ENCODE results near the gene TRIL. TPM values are rescaled to one million over a fixed set of nuclear protein-coding genes. Genes with fewer than 3 reads are reported as not detected.

The TRIL gene
- total RNA-seq, 1 experiment from 2014 or later, result not detected

DNA sequence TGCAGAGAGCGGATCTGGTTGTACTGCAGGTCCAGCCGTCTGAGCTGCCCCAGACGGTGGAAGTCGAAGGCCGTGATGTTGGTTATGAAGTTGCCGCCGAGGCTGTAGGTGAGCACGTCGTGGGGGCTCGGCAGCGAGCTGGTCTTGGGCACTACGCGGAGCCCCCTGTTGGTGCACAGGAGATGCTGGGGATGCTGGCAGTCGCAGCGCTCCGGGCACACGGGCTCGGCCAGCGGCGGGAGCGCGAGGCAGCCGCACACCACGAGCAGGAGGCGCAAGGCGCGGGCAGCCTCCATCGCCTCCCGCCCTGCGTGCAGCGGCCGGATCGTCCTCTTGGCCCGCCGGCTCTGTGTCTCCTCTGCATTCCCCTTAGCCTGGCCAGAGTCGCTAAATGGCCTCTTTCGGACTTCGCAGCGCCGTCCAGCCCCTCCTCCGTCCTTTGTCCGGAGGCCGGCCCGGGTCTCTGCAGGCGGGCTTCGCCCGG, 337 bp downstream of the TRIL start:
- Histone ChIP-seq H3K27ac (no peak overlapping the region), H4K20me1 (ENCODE audit: insufficient read depth) (no peaks in the 10 kb centered on the region), H3K9me3 (ENCODE audit: insufficient read depth, low read depth) (peaks cover 5% of the 10 kb centered on the region; the same call in 1 of the 2 replicates), H3K9me2 (ENCODE audit: insufficient read depth) (no peaks in the 10 kb centered on the region), H3K36me3 (ENCODE audit: low read depth) (no peaks in the 10 kb centered on the region), H3K79me2 (ENCODE audit: low read depth) (no peaks in the 10 kb centered on the region), H3K27me3 (ENCODE audit: insufficient read depth, low read depth) (no peaks in the 10 kb centered on the region), H3F3A (ENCODE audit: insufficient read depth, low read depth) (no peaks in the 10 kb centered on the region), H2AFZ (no peak overlapping the region), H3K4me3 (no peak overlapping the region), H3K4me1 (replicated peaks; ENCODE audit: insufficient read depth) (peaks cover 14% of the 10 kb centered on the region), H3K4me2 (no peak overlapping the region)
- POLR2A ChIA-PET (ENCODE audit: unreplicated experiment), result no interaction called here
- no peak for DNase-seq
- intact Hi-C loops (cut with micrococcal nuclease; ENCODE audit: unreplicated experiment), result no loop called here
- CTCF ChIA-PET, result no interaction called here
- no peak for TF ChIP-seq EZH2 (IDR thresholded peaks at IDR 0.05; ENCODE audit: low read depth)
- TF ChIP-seq, protein P1, sequence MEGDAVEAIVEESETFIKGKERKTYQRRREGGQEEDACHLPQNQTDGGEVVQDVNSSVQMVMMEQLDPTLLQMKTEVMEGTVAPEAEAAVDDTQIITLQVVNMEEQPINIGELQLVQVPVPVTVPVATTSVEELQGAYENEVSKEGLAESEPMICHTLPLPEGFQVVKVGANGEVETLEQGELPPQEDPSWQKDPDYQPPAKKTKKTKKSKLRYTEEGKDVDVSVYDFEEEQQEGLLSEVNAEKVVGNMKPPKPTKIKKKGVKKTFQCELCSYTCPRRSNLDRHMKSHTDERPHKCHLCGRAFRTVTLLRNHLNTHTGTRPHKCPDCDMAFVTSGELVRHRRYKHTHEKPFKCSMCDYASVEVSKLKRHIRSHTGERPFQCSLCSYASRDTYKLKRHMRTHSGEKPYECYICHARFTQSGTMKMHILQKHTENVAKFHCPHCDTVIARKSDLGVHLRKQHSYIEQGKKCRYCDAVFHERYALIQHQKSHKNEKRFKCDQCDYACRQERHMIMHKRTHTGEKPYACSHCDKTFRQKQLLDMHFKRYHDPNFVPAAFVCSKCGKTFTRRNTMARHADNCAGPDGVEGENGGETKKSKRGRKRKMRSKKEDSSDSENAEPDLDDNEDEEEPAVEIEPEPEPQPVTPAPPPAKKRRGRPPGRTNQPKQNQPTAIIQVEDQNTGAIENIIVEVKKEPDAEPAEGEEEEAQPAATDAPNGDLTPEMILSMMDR (conservative IDR thresholded peaks at IDR 0.05), result no peak
- BruUV-seq (replicated peaks), result no TSS peak

DNA sequence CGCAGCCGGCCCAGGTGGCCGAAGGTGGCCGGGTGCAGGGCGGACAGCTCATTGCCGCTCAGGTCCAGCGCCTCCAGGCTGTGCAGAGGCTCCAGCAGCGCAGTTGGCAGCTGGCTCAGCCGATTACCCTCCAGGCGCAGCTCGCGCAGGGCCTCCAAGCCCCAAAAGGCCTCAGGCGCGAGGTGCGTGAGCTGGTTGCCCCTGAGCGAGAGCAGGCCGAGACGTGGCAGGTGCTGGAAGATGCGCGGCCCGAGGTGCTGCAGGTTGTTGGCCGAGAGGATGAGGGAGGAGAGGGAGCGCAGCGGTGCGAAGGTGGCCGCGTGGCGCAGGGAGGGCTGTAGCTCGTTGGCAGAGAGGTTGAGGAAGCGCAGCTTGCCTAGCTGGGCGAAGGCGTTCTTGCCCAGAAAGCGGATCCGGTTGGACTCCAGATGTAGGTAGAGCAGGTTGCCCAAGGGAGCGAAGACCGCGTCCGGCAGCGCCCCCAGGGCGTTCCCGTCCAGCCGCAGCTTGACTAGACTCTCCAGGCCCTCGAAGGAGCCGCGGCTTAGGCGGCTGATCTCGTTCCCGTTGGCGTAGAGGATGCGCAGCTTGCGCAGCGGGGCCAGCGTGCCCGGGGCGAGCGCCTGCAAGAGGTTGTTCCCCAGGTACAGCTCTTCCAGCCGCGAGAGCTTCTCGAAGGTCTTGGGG, 923 bp downstream of the TRIL start:
- H3K4me2 ChIP-seq, result no peak overlapping the region
- no peak overlapping the region for H3K27ac ChIP-seq
- no peaks in the 10 kb centered on the region for H4K20me1 ChIP-seq (ENCODE audit: insufficient read depth)
- H3K79me2 ChIP-seq (ENCODE audit: low read depth), result no peaks in the 10 kb centered on the region
- TF ChIP-seq, protein P1 (conservative IDR thresholded peaks at IDR 0.05), result no peak
- TF ChIP-seq EZH2 (IDR thresholded peaks at IDR 0.05; ENCODE audit: low read depth), result no peak
- no peak for DNase-seq
- H3K4me3 ChIP-seq, result no peak overlapping the region
- H3F3A ChIP-seq (ENCODE audit: insufficient read depth, low read depth), result no peaks in the 10 kb centered on the region
- CTCF ChIA-PET, result no interaction called here
- POLR2A ChIA-PET (ENCODE audit: unreplicated experiment), result no interaction called here
- no peaks in the 10 kb centered on the region for H3K36me3 ChIP-seq (ENCODE audit: low read depth)
- H2AFZ ChIP-seq, result no peak overlapping the region
- peaks cover 5% of the 10 kb centered on the region; the same call in 1 of the 2 replicates for H3K9me3 ChIP-seq (ENCODE audit: insufficient read depth, low read depth)
- intact Hi-C loops (cut with micrococcal nuclease; ENCODE audit: unreplicated experiment), result no loop called here
- no TSS peak for BruUV-seq (replicated peaks)
- no peaks in the 10 kb centered on the region for H3K9me2 ChIP-seq (ENCODE audit: insufficient read depth)
- H3K4me1 ChIP-seq (replicated peaks; ENCODE audit: insufficient read depth), result peaks cover 14% of the 10 kb centered on the region
- no peaks in the 10 kb centered on the region for H3K27me3 ChIP-seq (ENCODE audit: insufficient read depth, low read depth)

DNA sequence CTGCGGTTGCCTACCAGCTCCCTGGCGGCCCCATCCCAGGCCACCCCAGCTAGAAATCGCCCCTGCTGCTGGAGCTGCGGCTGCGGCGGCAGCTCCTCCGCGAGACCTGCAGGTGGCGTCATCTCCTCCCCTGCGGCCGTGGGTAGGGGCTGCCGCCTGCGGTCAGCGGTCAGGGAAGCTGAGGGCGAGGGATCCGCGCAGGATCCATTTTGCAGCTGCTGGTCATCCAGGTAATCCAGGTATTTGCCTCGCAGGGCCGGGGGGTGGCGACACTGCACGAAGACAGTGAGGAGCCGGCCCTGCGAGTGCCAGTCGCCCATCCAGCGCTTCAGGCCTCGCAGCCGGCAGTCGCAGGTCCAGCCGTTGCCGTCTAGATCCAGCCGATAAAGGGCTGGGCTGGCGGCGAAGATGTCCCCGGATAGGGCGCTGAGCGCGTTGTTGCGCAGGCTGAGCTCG, 1.5 kb downstream of the TRIL start:
- TF ChIP-seq EZH2 (IDR thresholded peaks at IDR 0.05; ENCODE audit: low read depth), result no peak
- TF ChIP-seq, protein P1 (conservative IDR thresholded peaks at IDR 0.05), result no peak
- Histone ChIP-seq H2AFZ (0 out of 2 replicates have a peak overlapping the region, but pooled peaks have one; percentile 2), H3K27me3 (ENCODE audit: insufficient read depth, low read depth) (no peaks in the 10 kb centered on the region), H3K9me2 (ENCODE audit: insufficient read depth) (no peaks in the 10 kb centered on the region), H3F3A (ENCODE audit: insufficient read depth, low read depth) (no peaks in the 10 kb centered on the region), H3K27ac (no peak overlapping the region), H3K9me3 (ENCODE audit: insufficient read depth, low read depth) (peaks cover 5% of the 10 kb centered on the region; the same call in 1 of the 2 replicates), H3K4me2 (peak overlapping the region; percentile 52; the same call in 1 of the 2 replicates), H3K4me3 (peak overlapping the region; percentile 43; the same call in 1 of the 2 replicates), H3K36me3 (ENCODE audit: low read depth) (no peaks in the 10 kb centered on the region), H3K4me1 (replicated peaks; ENCODE audit: insufficient read depth) (peaks cover 14% of the 10 kb centered on the region), H3K79me2 (ENCODE audit: low read depth) (no peaks in the 10 kb centered on the region), H4K20me1 (ENCODE audit: insufficient read depth) (no peaks in the 10 kb centered on the region)
- intact Hi-C loops (cut with micrococcal nuclease; ENCODE audit: unreplicated experiment), result no loop called here
- CTCF ChIA-PET, result no interaction called here
- no peak for DNase-seq
- no TSS peak for BruUV-seq (replicated peaks)
- POLR2A ChIA-PET (ENCODE audit: unreplicated experiment), result no interaction called here
